Measurements from ENCODE around the gene SPIN3.
A peak's percentile ranks its signal among the peaks of the same experiment; 100 is the strongest.
"Not testable (repeated sequence)": the region's sequence is repeated elsewhere in the genome, so short reads cannot be mapped to it uniquely, and the experiment has no call there.

The SPIN3 gene

DNA sequence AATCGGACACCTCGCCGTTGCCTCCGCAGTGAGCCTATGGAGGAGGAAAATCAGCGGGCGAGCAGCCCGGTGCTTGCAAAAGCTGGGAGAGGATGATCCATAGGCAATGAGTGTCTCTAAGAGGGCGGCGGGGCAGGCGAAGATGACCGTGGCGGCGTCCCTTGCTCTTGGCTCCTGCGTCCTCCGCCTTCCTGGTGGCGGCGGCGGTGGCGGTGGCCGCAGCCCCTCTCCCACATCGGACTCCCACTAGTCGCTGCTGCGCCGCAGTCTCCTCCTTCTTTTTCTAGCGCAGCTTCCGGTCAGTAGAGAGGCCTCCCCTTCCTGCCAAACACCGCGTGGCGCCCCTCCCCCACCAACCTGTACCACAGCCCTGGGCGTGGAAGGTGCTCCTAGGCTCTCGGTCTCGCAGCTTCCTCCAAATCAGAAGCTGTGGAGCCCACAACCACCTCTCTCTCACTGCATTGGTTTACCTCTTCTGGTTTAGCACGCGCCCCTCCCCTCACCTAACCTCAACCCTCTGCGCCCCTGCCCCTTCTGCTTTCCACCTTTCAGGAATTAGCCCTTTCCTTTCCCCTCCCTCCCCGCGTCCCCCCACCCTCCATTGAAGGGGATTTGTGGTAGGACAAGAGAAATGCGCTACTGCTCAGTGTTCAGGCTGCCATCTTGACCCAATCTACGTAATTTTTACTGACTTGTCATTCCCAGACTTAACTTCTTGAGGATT is at the start of gene SPIN3:
Gene SPIN3 (minus strand): TSS at position 271 of the 724 bp plus-strand sequence. CDS start 594 bp downstream, outside the sequence.
- no peaks in the 10 kb centered on the region for H3K9me3 ChIP-seq (ENCODE audit: control insufficient read depth, insufficient read depth, low read length)
- no peaks in the 10 kb centered on the region for H3K36me3 ChIP-seq (ENCODE audit: control insufficient read depth, insufficient read depth, low read length)
- WGBS (ENCODE audit: insufficient coverage, insufficient read length), result no CpG with 5 or more reads among the region's 39 CpGs
- peak within 1 kb of the TSS; percentile 82; the same call in 1 of the 2 replicates for H3K4me3 ChIP-seq (ENCODE audit: low read length)
- no peak within 1 kb of the TSS for H3K27ac ChIP-seq (ENCODE audit: low read length)
- no peaks in the 10 kb centered on the region for H3K27me3 ChIP-seq (ENCODE audit: control insufficient read depth, insufficient read depth, low read length)
- H3K4me1 ChIP-seq (ENCODE audit: control insufficient read depth, insufficient read depth, low read length), result no peaks in the 10 kb centered on the region
- DNase-seq (ENCODE audit: low read depth, low spot score), result peak; percentile 55

DNA sequence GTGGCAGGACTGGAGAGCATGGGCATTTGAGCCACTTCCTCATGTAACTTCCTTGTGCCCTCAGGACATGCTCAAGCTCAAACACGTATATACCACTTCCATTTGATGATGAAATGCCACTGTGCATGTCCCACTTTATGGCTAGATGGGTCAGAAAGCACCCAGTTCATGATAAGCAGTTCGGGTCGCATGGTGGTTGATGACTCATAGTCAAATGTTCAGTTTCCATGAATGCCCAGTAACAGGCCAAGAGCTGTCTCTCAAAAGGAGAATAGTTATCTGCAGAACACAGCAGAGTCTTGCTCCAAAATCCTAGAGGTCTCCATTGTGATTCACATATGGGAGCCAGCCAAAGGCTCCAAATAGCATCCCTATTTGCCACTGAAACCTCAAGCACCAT is 48.9 kb upstream of the SPIN3 start:
- H3K27ac ChIP-seq (ENCODE audit: low read length), result no peak overlapping the region
- no peaks in the 10 kb centered on the region for H3K9me3 ChIP-seq (ENCODE audit: control insufficient read depth, insufficient read depth, low read length)
- WGBS (ENCODE audit: insufficient coverage, insufficient read length), result no CpG with 5 or more reads among the region's 3 CpGs
- H3K4me3 ChIP-seq (ENCODE audit: low read length), result no peak overlapping the region
- no peak for DNase-seq (ENCODE audit: low read depth, low spot score)
- H3K27me3 ChIP-seq (ENCODE audit: control insufficient read depth, insufficient read depth, low read length), result no peaks in the 10 kb centered on the region
- H3K36me3 ChIP-seq (ENCODE audit: control insufficient read depth, insufficient read depth, low read length), result no peaks in the 10 kb centered on the region
- H3K4me1 ChIP-seq (ENCODE audit: control insufficient read depth, insufficient read depth, low read length), result no peaks in the 10 kb centered on the region

DNA sequence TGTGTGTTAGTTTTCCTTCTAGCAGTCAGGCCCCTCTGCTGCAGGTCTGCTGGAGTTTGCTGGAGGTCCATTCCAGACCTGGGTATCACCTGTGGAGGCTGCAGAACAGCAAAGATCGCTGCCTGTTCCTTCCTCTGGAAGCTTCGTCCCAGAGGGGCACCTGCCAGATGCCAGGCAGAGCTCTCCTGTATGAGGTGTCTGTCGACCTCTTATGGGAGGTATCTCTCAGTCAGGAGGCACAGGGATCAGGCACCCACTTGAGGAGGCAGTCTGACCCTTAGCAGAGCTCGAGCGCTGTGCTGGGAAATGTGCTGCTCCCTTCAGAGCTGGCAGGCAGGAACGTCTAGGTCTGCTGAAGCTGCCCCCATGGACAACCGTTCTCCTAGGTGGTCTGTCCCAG is 41.9 kb upstream of the SPIN3 start:
- WGBS (ENCODE audit: insufficient coverage, insufficient read length), result no CpG with 5 or more reads among the region's 7 CpGs
- H3K4me3 ChIP-seq (ENCODE audit: low read length); H3K9me3 ChIP-seq (ENCODE audit: control insufficient read depth, insufficient read depth, low read length); H3K36me3 ChIP-seq (ENCODE audit: control insufficient read depth, insufficient read depth, low read length); H3K27ac ChIP-seq (ENCODE audit: low read length); H3K4me1 ChIP-seq (ENCODE audit: control insufficient read depth, insufficient read depth, low read length); H3K27me3 ChIP-seq (ENCODE audit: control insufficient read depth, insufficient read depth, low read length); DNase-seq (ENCODE audit: low read depth, low spot score): not testable (repeated sequence)

DNA sequence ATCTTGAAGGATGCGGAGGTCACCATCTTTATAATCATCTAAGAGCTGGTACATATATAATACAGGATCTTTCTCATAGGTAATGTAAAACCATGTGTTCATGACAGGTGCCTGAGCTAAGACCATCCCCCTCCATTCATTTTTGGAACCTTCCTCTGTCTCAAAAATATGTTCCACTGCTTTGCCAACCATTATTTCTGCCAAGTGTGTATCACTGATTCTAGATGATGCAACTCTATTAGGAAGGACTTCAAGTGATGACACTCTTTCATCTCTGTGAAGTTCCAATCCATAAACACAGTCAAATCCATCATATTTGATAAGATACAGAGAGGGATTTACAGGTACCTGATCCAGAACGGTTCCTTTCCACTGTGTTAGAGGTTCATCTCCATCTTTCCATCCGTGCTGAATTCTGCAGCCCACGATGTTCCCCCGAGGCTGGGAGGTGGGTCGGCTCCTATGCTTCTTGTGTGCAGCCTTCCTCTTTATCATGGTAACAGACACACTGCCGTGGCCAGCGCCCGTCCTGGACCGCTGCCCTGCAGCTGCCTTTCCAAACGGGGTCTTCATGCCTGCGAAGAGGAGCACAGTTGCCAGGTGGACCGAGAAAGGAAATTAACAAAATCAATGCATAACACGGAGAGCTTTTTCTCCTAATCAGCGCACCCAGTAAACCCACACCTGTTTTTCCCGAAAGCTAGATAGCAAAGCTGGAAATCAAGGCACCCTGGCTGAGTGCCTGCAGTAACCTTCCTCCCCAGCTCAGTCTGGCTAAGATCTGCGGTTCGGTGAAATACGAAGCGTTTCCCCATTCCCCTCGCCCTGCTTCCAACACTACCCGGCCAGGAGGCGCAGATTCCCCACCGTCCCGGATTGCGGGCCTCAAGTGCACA is 718 bp downstream of the SPIN3 start:
- no peaks in the 10 kb centered on the region for H3K4me1 ChIP-seq (ENCODE audit: control insufficient read depth, insufficient read depth, low read length)
- H3K27me3 ChIP-seq (ENCODE audit: control insufficient read depth, insufficient read depth, low read length), result no peaks in the 10 kb centered on the region
- no peak overlapping the region for H3K27ac ChIP-seq (ENCODE audit: low read length)
- no peaks in the 10 kb centered on the region for H3K36me3 ChIP-seq (ENCODE audit: control insufficient read depth, insufficient read depth, low read length)
- no peaks in the 10 kb centered on the region for H3K9me3 ChIP-seq (ENCODE audit: control insufficient read depth, insufficient read depth, low read length)
- peak overlapping the region; percentile 82; the same call in 1 of the 2 replicates for H3K4me3 ChIP-seq (ENCODE audit: low read length)
- DNase-seq (ENCODE audit: low read depth, low spot score), result no peak
- WGBS (ENCODE audit: insufficient coverage, insufficient read length), result no CpG with 5 or more reads among the region's 26 CpGs

DNA sequence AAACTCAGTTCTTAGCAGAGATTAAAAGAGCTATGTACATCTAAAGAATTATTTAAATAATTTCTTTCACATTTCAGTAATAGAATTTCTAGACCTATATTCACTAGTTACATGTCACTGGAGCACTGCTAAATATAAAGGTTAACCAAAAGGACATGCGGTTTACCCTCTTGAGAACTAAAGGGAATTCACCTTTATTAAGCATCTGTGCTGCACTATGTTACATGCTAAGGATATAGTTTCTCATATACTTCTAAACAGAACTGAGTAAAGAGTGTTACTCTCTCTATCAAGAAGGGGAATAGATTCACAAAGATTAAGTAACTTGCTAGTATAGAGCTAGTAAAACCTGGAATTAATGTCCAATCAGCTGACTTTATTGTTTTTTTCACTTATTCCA is 7.6 kb downstream of the SPIN3 start:
- WGBS (ENCODE audit: insufficient coverage, insufficient read length), result no CpG with 5 or more reads among the region's 1 CpG
- H3K27me3 ChIP-seq (ENCODE audit: control insufficient read depth, insufficient read depth, low read length), result no peaks in the 10 kb centered on the region
- no peaks in the 10 kb centered on the region for H3K36me3 ChIP-seq (ENCODE audit: control insufficient read depth, insufficient read depth, low read length)
- H3K27ac ChIP-seq (ENCODE audit: low read length), result no peak overlapping the region
- DNase-seq (ENCODE audit: low read depth, low spot score), result no peak
- no peaks in the 10 kb centered on the region for H3K4me1 ChIP-seq (ENCODE audit: control insufficient read depth, insufficient read depth, low read length)
- no peaks in the 10 kb centered on the region for H3K9me3 ChIP-seq (ENCODE audit: control insufficient read depth, insufficient read depth, low read length)
- H3K4me3 ChIP-seq (ENCODE audit: low read length), result no peak overlapping the region

DNA sequence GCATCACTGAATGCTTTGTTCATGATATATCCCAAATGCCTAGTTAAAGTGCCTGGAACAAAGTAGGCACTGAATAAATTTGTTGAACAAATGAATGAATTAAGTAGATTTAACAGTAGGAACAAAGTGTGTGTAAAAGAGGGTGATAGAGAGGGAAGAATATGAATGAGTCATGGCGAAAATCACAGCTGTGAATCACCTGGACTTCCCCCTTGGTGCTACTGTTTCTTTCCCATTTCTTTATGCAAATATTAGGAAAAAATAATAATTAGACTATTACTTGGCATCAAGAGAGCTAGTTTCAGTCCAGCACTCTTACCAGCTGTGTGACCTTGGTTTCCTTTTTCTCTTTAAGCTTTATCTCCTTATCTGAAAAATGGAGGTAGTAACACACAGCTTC is 9.2 kb downstream of the SPIN3 start:
- Histone ChIP-seq H3K4me1 (ENCODE audit: control insufficient read depth, insufficient read depth, low read length) (no peaks in the 10 kb centered on the region), H3K4me3 (ENCODE audit: low read length) (no peak overlapping the region), H3K27me3 (ENCODE audit: control insufficient read depth, insufficient read depth, low read length) (no peaks in the 10 kb centered on the region), H3K36me3 (ENCODE audit: control insufficient read depth, insufficient read depth, low read length) (no peaks in the 10 kb centered on the region), H3K27ac (ENCODE audit: low read length) (no peak overlapping the region), H3K9me3 (ENCODE audit: control insufficient read depth, insufficient read depth, low read length) (no peaks in the 10 kb centered on the region)
- no CpG with 5 or more reads among the region's 1 CpG for WGBS (ENCODE audit: insufficient coverage, insufficient read length)
- DNase-seq (ENCODE audit: low read depth, low spot score), result no peak

DNA sequence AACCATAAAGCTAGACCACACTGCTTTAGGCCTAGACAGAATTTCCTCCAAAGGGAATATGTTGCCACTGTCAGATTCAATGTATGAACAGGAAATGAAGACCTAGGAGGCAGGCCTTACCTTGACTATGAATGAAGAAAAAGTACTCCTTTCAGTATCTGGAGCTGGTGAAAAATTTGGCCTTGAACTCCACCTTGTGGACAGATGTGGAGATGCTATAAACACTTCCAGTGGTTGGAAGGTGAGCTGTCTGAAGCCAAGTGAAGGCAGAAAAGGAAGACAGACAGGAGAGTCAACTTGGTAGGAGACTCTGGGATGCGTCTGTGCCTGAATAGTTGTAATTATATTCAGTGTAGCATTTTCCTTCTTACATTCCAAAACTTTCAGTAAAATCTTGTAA is 17.2 kb downstream of the SPIN3 start:
- no peaks in the 10 kb centered on the region for H3K4me1 ChIP-seq (ENCODE audit: control insufficient read depth, insufficient read depth, low read length)
- WGBS (ENCODE audit: insufficient coverage, insufficient read length), result no CpG with 5 or more reads among the region's 1 CpG
- no peak for DNase-seq (ENCODE audit: low read depth, low spot score)
- no peaks in the 10 kb centered on the region for H3K9me3 ChIP-seq (ENCODE audit: control insufficient read depth, insufficient read depth, low read length)
- H3K36me3 ChIP-seq (ENCODE audit: control insufficient read depth, insufficient read depth, low read length), result no peaks in the 10 kb centered on the region
- no peaks in the 10 kb centered on the region for H3K27me3 ChIP-seq (ENCODE audit: control insufficient read depth, insufficient read depth, low read length)
- H3K27ac ChIP-seq (ENCODE audit: low read length), result no peak overlapping the region
- H3K4me3 ChIP-seq (ENCODE audit: low read length), result no peak overlapping the region

DNA sequence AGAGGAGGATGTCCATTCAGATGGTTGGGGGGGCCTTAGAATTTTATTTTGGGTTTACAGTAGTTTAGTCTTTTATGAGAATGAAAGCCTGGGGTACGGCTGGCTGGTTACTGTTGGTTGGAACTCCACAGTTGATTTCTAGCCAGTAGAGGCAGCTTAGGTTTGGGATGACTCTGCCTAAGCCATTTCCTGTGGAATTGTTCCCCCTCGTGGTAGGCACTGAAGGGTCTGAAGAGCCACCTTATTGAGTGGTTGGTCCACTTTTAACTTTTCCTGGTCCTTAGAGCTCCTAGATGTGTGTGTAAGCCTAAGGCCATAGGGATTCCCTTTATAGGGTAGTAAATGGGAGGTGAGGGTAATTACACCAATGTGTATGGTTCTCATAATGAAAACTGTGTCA is 19.7 kb downstream of the SPIN3 start:
- DNase-seq (ENCODE audit: low read depth, low spot score), result no peak
- WGBS (ENCODE audit: insufficient coverage, insufficient read length), result no CpG with 5 or more reads among the region's 2 CpGs
- no peaks in the 10 kb centered on the region for H3K36me3 ChIP-seq (ENCODE audit: control insufficient read depth, insufficient read depth, low read length)
- H3K9me3 ChIP-seq (ENCODE audit: control insufficient read depth, insufficient read depth, low read length), result no peaks in the 10 kb centered on the region
- no peak overlapping the region for H3K27ac ChIP-seq (ENCODE audit: low read length)
- no peaks in the 10 kb centered on the region for H3K4me1 ChIP-seq (ENCODE audit: control insufficient read depth, insufficient read depth, low read length)
- H3K27me3 ChIP-seq (ENCODE audit: control insufficient read depth, insufficient read depth, low read length), result no peaks in the 10 kb centered on the region
- H3K4me3 ChIP-seq (ENCODE audit: low read length), result no peak overlapping the region

DNA sequence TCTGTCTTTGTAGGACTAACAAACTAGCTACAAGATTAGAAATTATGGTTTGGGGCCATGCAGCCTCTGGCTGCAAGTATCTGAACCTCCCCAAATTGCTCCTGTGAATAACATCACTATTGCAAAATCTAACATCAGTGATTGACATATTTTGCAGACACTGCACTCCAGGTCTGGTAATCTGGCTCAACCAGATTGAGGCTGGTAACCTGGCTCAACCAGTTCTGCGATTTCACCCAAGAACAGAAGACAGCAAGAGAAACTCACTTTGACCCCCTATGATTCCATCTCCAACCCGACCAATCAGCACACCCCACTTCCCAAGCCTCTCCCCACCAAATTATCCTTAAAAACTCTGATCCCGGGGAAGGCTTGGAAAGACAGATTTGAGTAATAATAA is 20.9 kb downstream of the SPIN3 start:
- WGBS (ENCODE audit: insufficient coverage, insufficient read length), result no CpG with 5 or more reads among the region's 3 CpGs
- Histone ChIP-seq H3K4me1 (ENCODE audit: control insufficient read depth, insufficient read depth, low read length) (no peaks in the 10 kb centered on the region), H3K27ac (ENCODE audit: low read length) (no peak overlapping the region), H3K27me3 (ENCODE audit: control insufficient read depth, insufficient read depth, low read length) (no peaks in the 10 kb centered on the region), H3K4me3 (ENCODE audit: low read length) (no peak overlapping the region), H3K36me3 (ENCODE audit: control insufficient read depth, insufficient read depth, low read length) (no peaks in the 10 kb centered on the region), H3K9me3 (ENCODE audit: control insufficient read depth, insufficient read depth, low read length) (no peaks in the 10 kb centered on the region)
- DNase-seq (ENCODE audit: low read depth, low spot score), result no peak

DNA sequence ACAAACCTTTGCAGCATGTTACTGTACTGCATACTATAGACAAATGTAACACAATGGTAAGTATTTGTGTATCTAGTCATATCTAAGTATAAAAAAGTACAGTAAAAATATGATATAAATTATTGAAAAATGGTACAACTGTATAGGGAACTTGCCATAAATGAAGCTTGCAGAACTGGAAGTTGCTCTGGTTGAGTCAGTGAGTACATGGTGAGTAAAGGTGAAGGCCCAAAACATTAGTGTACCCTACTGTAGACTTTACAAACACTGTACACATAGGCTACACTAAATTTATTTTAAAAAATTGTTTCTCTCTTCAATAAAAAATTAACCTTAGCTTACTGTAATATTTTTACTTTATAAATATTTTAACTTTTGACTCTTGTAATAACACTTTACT is 25.8 kb downstream of the SPIN3 start:
- H3K4me1 ChIP-seq (ENCODE audit: control insufficient read depth, insufficient read depth, low read length), result no peaks in the 10 kb centered on the region
- H3K27me3 ChIP-seq (ENCODE audit: control insufficient read depth, insufficient read depth, low read length), result no peaks in the 10 kb centered on the region
- H3K4me3 ChIP-seq (ENCODE audit: low read length), result no peak overlapping the region
- H3K36me3 ChIP-seq (ENCODE audit: control insufficient read depth, insufficient read depth, low read length), result no peaks in the 10 kb centered on the region
- no peak for DNase-seq (ENCODE audit: low read depth, low spot score)
- H3K9me3 ChIP-seq (ENCODE audit: control insufficient read depth, insufficient read depth, low read length), result no peaks in the 10 kb centered on the region
- no peak overlapping the region for H3K27ac ChIP-seq (ENCODE audit: low read length)
